Adipocyte (in vitro differentiated cells): ENCODE data around the gene BBIP1.

ENCODE experiments used
- DNase-seq: peaks from one replicate; pipeline ENCODE4 v3.0.0-alpha.2; 2015; ENCODE audit warnings: low read depth
- H3K27me3 ChIP-seq: replicated peaks from 2 replicates; pipeline ENCODE4 v1.7.0; 2013; ENCODE audit warnings: mild to moderate bottlenecking, low read length, moderate library complexity; ENCODE audit not compliant: control insufficient read depth, insufficient read depth
- H3K36me3 ChIP-seq: 2 replicates; pipeline ENCODE4 v1.7.0; 2013; ENCODE audit warnings: low read length, mild to moderate bottlenecking, moderate library complexity; ENCODE audit not compliant: control insufficient read depth, insufficient read depth, severe bottlenecking
- H3K4me1 ChIP-seq: 2 replicates; pipeline ENCODE4 v1.7.0; 2013; ENCODE audit warnings: mild to moderate bottlenecking, low read length, moderate library complexity; ENCODE audit not compliant: control insufficient read depth, insufficient read depth
- H3K4me3 ChIP-seq: 2 replicates; pipeline ENCODE4 v1.7.0; 2013; ENCODE audit warnings: mild to moderate bottlenecking, low read length, moderate library complexity
- H3K9ac ChIP-seq: 2 replicates; pipeline ENCODE4 v1.7.0; 2013; ENCODE audit warnings: mild to moderate bottlenecking, low read length, moderate library complexity
- H3K9me3 ChIP-seq: 2 replicates; pipeline ENCODE4 v1.7.0; 2013; ENCODE audit warnings: mild to moderate bottlenecking, low read length, moderate library complexity; ENCODE audit not compliant: control insufficient read depth

BBIP1 gene

GRCh38 chr10:110901954-110902819 is 16.8 kb downstream of the BBIP1 start:
- Histone ChIP-seq H3K36me3 (peaks cover 41% of the 10 kb centered on the region), H3K9ac (no peak overlapping the region), H3K4me1 (peaks cover 27% of the 10 kb centered on the region), H3K27me3 (no peaks in the 10 kb centered on the region), H3K9me3 (no peaks in the 10 kb centered on the region), H3K4me3 (no peak overlapping the region)
- DNase-seq = peak; percentile 62

- H3K36me3 ChIP-seq = peaks cover 50% of the 10 kb centered on the region
- H3K9ac ChIP-seq = no peak overlapping the region
- no peaks in the 10 kb centered on the region for H3K27me3 ChIP-seq
- H3K9me3 ChIP-seq = no peaks in the 10 kb centered on the region
- H3K4me1 ChIP-seq = peaks cover 39% of the 10 kb centered on the region
- DNase-seq = no peak
- H3K4me3 ChIP-seq = no peak overlapping the region
Measured at GRCh38 chr10:110900983-110901382, 18.0 kb downstream of the BBIP1 start.

- Histone ChIP-seq H3K4me1 (peaks cover 41% of the 10 kb centered on the region), H3K9me3 (no peaks in the 10 kb centered on the region), H3K9ac (peak overlapping the region; percentile 13), H3K4me3 (no peak overlapping the region), H3K36me3 (peaks cover 74% of the 10 kb centered on the region), H3K27me3 (no peaks in the 10 kb centered on the region)
- peak; percentile 13 for DNase-seq
Measured at GRCh38 chr10:110898391-110898790, 20.6 kb downstream of the BBIP1 start.

GRCh38 chr10:110897184-110897583 is 21.8 kb downstream of the BBIP1 start:
- H3K27me3 ChIP-seq = no peaks in the 10 kb centered on the region
- H3K9me3 ChIP-seq = no peaks in the 10 kb centered on the region
- H3K4me1 ChIP-seq = peaks cover 31% of the 10 kb centered on the region
- H3K36me3 ChIP-seq = peaks cover 85% of the 10 kb centered on the region
- no peak for DNase-seq
- no peak overlapping the region for H3K9ac ChIP-seq
- H3K4me3 ChIP-seq = no peak overlapping the region

- H3K36me3 ChIP-seq = peaks cover 85% of the 10 kb centered on the region
- H3K9me3 ChIP-seq = no peaks in the 10 kb centered on the region
- H3K4me3 ChIP-seq = no peak overlapping the region
- no peaks in the 10 kb centered on the region for H3K27me3 ChIP-seq
- no peak overlapping the region for H3K9ac ChIP-seq
- peak; percentile 82 for DNase-seq
- peaks cover 33% of the 10 kb centered on the region for H3K4me1 ChIP-seq
Measured at GRCh38 chr10:110893559-110894179, 25.3 kb downstream of the BBIP1 start.

GRCh38 chr10:110892602-110893288 is 26.2 kb downstream of the BBIP1 start:
- Histone ChIP-seq H3K4me3 (no peak overlapping the region), H3K36me3 (peaks cover 86% of the 10 kb centered on the region), H3K9ac (no peak overlapping the region), H3K27me3 (no peaks in the 10 kb centered on the region), H3K4me1 (peaks cover 25% of the 10 kb centered on the region), H3K9me3 (no peaks in the 10 kb centered on the region)
- no peak for DNase-seq

GRCh38 chr10:110887560-110887959 is 31.4 kb downstream of the BBIP1 start:
- Histone ChIP-seq H3K9me3 (no peaks in the 10 kb centered on the region), H3K27me3 (no peaks in the 10 kb centered on the region), H3K4me1 (peaks cover 8% of the 10 kb centered on the region), H3K9ac (no peak overlapping the region), H3K36me3 (peaks cover 95% of the 10 kb centered on the region), H3K4me3 (no peak overlapping the region)
- no peak for DNase-seq

GRCh38 chr10:110885932-110886674 is 32.9 kb downstream of the BBIP1 start:
- peaks cover 95% of the 10 kb centered on the region for H3K36me3 ChIP-seq
- peaks cover 15% of the 10 kb centered on the region for H3K4me1 ChIP-seq
- H3K9ac ChIP-seq = no peak overlapping the region
- no peaks in the 10 kb centered on the region for H3K27me3 ChIP-seq
- H3K9me3 ChIP-seq = no peaks in the 10 kb centered on the region
- no peak overlapping the region for H3K4me3 ChIP-seq
- no peak for DNase-seq

- H3K27me3 ChIP-seq = no peaks in the 10 kb centered on the region
- DNase-seq = no peak
- peaks cover 7% of the 10 kb centered on the region for H3K4me1 ChIP-seq
- H3K9me3 ChIP-seq = no peaks in the 10 kb centered on the region
- H3K4me3 ChIP-seq = no peak overlapping the region
- no peak overlapping the region for H3K9ac ChIP-seq
- H3K36me3 ChIP-seq = peaks cover 96% of the 10 kb centered on the region
Measured at GRCh38 chr10:110883924-110884323, 35.1 kb downstream of the BBIP1 start.

- Histone ChIP-seq H3K36me3 (peaks cover 97% of the 10 kb centered on the region), H3K9me3 (no peaks in the 10 kb centered on the region), H3K9ac (no peak overlapping the region), H3K4me1 (peaks cover 7% of the 10 kb centered on the region), H3K27me3 (no peaks in the 10 kb centered on the region), H3K4me3 (no peak overlapping the region)
- DNase-seq = no peak
Measured at GRCh38 chr10:110881905-110882304, 37.1 kb downstream of the BBIP1 start.

GRCh38 chr10:110881247-110881646 is 37.7 kb downstream of the BBIP1 start:
- no peaks in the 10 kb centered on the region for H3K27me3 ChIP-seq
- no peaks in the 10 kb centered on the region for H3K9me3 ChIP-seq

More at GRCh38 chr10:110881247-110881646, 37.7 kb downstream of the BBIP1 start:
- Histone ChIP-seq H3K9ac (no peak overlapping the region), H3K36me3 (peaks cover 96% of the 10 kb centered on the region), H3K4me3 (no peak overlapping the region), H3K4me1 (peaks cover 7% of the 10 kb centered on the region)
- no peak for DNase-seq
